Activated CD8-positive, alpha-beta T cell treated with anti-CD3 and anti-CD28 coated beads for 36 hours (primary cell): ENCODE results near the gene SFT2D3. TPM values are rescaled to one million over a fixed set of nuclear protein-coding genes. Genes with fewer than 3 reads are reported as not detected.

Experiments
- ATAC-seq: fragments of 200-7000 bp; cut with Tn5 transposase; one replicate; pipeline ENCODE4 v1.10.0; 2021; ENCODE audit warnings: mild to moderate bottlenecking, moderate library complexity
- CTCF ChIA-PET: fragments of 350-600 bp; sonication (Branson Sonifier 250); formaldehyde crosslinking; loops from one replicate; lab custom pipeline; 2021; ENCODE audit warnings: antibody characterized with exemption; lab: Charles Lee
- POLR2A ChIA-PET: fragments of 350-600 bp; sonication (Branson Sonifier 250); formaldehyde crosslinking; loops from one replicate; lab custom pipeline; 2021; ENCODE audit warnings: antibody characterized with exemption; lab: Charles Lee
- DNase-seq: peaks from one replicate; pipeline ENCODE4 v3.0.0-alpha.2; 2020
- H3K27ac Mint-ChIP-seq: one replicate; pipeline ENCODE4 v1.8.0; 2021; ENCODE audit warnings: mild to moderate bottlenecking, mixed read lengths
- H3K27me3 Mint-ChIP-seq: one replicate; pipeline ENCODE4 v1.8.0; 2021; ENCODE audit warnings: mixed read lengths
- H3K36me3 Mint-ChIP-seq: one replicate; pipeline ENCODE4 v1.8.0; 2021; ENCODE audit warnings: low read depth, mixed read lengths
- H3K4me1 Mint-ChIP-seq: one replicate; pipeline ENCODE4 v1.8.0; 2021; ENCODE audit warnings: low read depth, mixed read lengths
- H3K4me3 Mint-ChIP-seq: one replicate; pipeline ENCODE4 v1.8.0; 2021; ENCODE audit warnings: mild to moderate bottlenecking, moderate library complexity, mixed read lengths
- H3K9me3 Mint-ChIP-seq: one replicate; pipeline ENCODE4 v1.8.0; 2021; ENCODE audit warnings: mixed read lengths
- CTCF ChIP-seq: fragments of 200-600 bp; IDR thresholded peaks from one replicate; pipeline ENCODE4 v1.8.0; 2022; ENCODE audit warnings: antibody characterized with exemption, mild to moderate bottlenecking
- intact Hi-C: fragments of 100-400 bp; cut with micrococcal nuclease; formaldehyde crosslinking; loops from one replicate; pipeline ENCODE4 v1.10.0; 2022
- total RNA-seq, 2 experiments: library from RNA; stranded (reverse); gene quantifications; one replicate each; pipeline ENCODE4 v1.2.3, GENCODE V29; 2021

SFT2D3 gene
- total RNA-seq, 2 experiments from 2014 or later: 3.9 to 4.4 TPM

GRCh38 chr2:127678531-127678930 lies 22.8 kb upstream of the SFT2D3 start:
- Mint-ChIP-seq H3K27ac (no peak overlapping the region), H3K9me3 (no peaks in the 10 kb centered on the region), H3K27me3 (peaks cover 26% of the 10 kb centered on the region), H3K4me3 (no peak overlapping the region), H3K36me3 (no peaks in the 10 kb centered on the region), H3K4me1 (peaks cover 6% of the 10 kb centered on the region)
- POLR2A ChIA-PET: no interaction called here
- CTCF ChIA-PET: no interaction called here
- TF ChIP-seq CTCF: no peak
- DNase-seq (no peak), ATAC-seq (no peak)
- intact Hi-C loops: no loop called here

- H3K27me3 Mint-ChIP-seq: peaks cover 22% of the 10 kb centered on the region
- CTCF ChIA-PET: interaction anchor here (2.2 kb wide), 1 partner anchor 88 kb away, joined by 7 read pairs; no protein-coding TSS in a partner anchor
Measured at GRCh38 chr2:127678991-127679390, 22.3 kb upstream of the SFT2D3 start.

GRCh38 chr2:127679680-127680361 lies 21.5 kb upstream of the SFT2D3 start:
- no peak overlapping the region for H3K27ac Mint-ChIP-seq
- no peak for DNase-seq
- CTCF ChIA-PET: interaction anchor here (1.5 to 2.2 kb wide), 2 partner anchors 16 to 88 kb away, joined by 5 to 7 read pairs; no protein-coding TSS in a partner anchor
- intact Hi-C loops: no loop called here
- TF ChIP-seq CTCF: no peak
- no peak for ATAC-seq
- H3K9me3 Mint-ChIP-seq: no peaks in the 10 kb centered on the region
- H3K4me3 Mint-ChIP-seq: no peak overlapping the region
- peaks cover 2% of the 10 kb centered on the region for H3K4me1 Mint-ChIP-seq
- peaks cover 17% of the 10 kb centered on the region for H3K27me3 Mint-ChIP-seq
- no peaks in the 10 kb centered on the region for H3K36me3 Mint-ChIP-seq
- POLR2A ChIA-PET: interaction anchor here (1.0 kb wide), 1 partner anchor 11 kb away, joined by 3 read pairs; no protein-coding TSS in a partner anchor

More at GRCh38 chr2:127678991-127679390, 22.3 kb upstream of the SFT2D3 start:
- TF ChIP-seq CTCF: no peak
- POLR2A ChIA-PET: no interaction called here
- Mint-ChIP-seq H3K4me1 (peaks cover 6% of the 10 kb centered on the region), H3K27ac (no peak overlapping the region), H3K4me3 (no peak overlapping the region), H3K36me3 (no peaks in the 10 kb centered on the region), H3K9me3 (no peaks in the 10 kb centered on the region)
- ATAC-seq (no peak), DNase-seq (no peak)
- intact Hi-C loops: no loop called here

- Mint-ChIP-seq H3K9me3 (no peaks in the 10 kb centered on the region), H3K36me3 (no peaks in the 10 kb centered on the region), H3K27ac (no peak overlapping the region), H3K4me1 (peaks cover under 1% of the 10 kb centered on the region), H3K4me3 (no peak overlapping the region), H3K27me3 (peaks cover 14% of the 10 kb centered on the region)
- DNase-seq (no peak), ATAC-seq (no peak)
- ChIA-PET CTCF (interaction anchor here (1.3 to 2.2 kb wide), 3 partner anchors 15 to 89 kb away, joined by 3 to 7 read pairs (median 5); no protein-coding TSS in a partner anchor), POLR2A (interaction anchor here (1.0 kb wide), 1 partner anchor 10 kb away, joined by 3 read pairs; no protein-coding TSS in a partner anchor)
- intact Hi-C loops: no loop called here
- TF ChIP-seq CTCF: no peak
Measured at GRCh38 chr2:127680706-127681287, 20.5 kb upstream of the SFT2D3 start.
